Dermis blood vessel endothelial cell (primary cell): ENCODE measurements around the gene GABRA6. TPM values are rescaled to one million over a fixed set of nuclear protein-coding genes. Genes with fewer than 3 reads are reported as not detected.
"Not testable (repeated sequence)": the region's sequence is repeated elsewhere in the genome, so short reads cannot be mapped to it uniquely, and the experiment has no call there.

ENCODE experiments used
- DNase-seq: peaks from one replicate; pipeline ENCODE4 v3.0.0; 2010
- total RNA-seq: library from RNA; depleted of rRNA; stranded (reverse); fragments of >200 nt; gene quantifications from 2 replicates; pipeline ENCODE4 v1.2.3, GENCODE V29; 2014

Gene GABRA6
- total RNA-seq = not detected in 2 replicates

- DNase-seq = no peak
Observed at GRCh38 chr5:161685461-161685860, at the start of gene GABRA6. Gene GABRA6, plus strand, starts transcription at chr5:161685721. Its CDS starts 269 bp downstream, at chr5:161685990.

- no peak for DNase-seq
Observed at GRCh38 chr5:161637591-161637990, 47.9 kb upstream of the GABRA6 start.

- no peak for DNase-seq
Observed at GRCh38 chr5:161641444-161641843, 44.1 kb upstream of the GABRA6 start.

GRCh38 chr5:161645264-161645663 is 40.3 kb upstream of the GABRA6 start:
- no peak for DNase-seq

- not testable (repeated sequence) for DNase-seq
Observed at GRCh38 chr5:161651926-161652325, 33.6 kb upstream of the GABRA6 start.

- no peak for DNase-seq
Observed at GRCh38 chr5:161660806-161661205, 24.7 kb upstream of the GABRA6 start.

GRCh38 chr5:161663431-161663830 is 22.1 kb upstream of the GABRA6 start:
- DNase-seq = no peak

- no peak for DNase-seq
Observed at GRCh38 chr5:161676103-161676502, 9.4 kb upstream of the GABRA6 start.

GRCh38 chr5:161686149-161686548 is 628 bp downstream of the GABRA6 start:
- no peak for DNase-seq

GRCh38 chr5:161686881-161687280 is 1.4 kb downstream of the GABRA6 start:
- DNase-seq = no peak

GRCh38 chr5:161687316-161687715 is 1.8 kb downstream of the GABRA6 start:
- DNase-seq = no peak

- DNase-seq = no peak
Observed at GRCh38 chr5:161691911-161692310, 6.4 kb downstream of the GABRA6 start.

GRCh38 chr5:161697001-161697400 is 11.5 kb downstream of the GABRA6 start:
- no peak for DNase-seq

GRCh38 chr5:161700065-161700464 is 14.5 kb downstream of the GABRA6 start:
- no peak for DNase-seq

- no peak for DNase-seq
Observed at GRCh38 chr5:161703528-161703927, 18.0 kb downstream of the GABRA6 start.

- DNase-seq = no peak
Observed at GRCh38 chr5:161707382-161707781, 21.9 kb downstream of the GABRA6 start.

- DNase-seq = no peak
Observed at GRCh38 chr5:161709239-161709638, 23.7 kb downstream of the GABRA6 start.

GRCh38 chr5:161713042-161713441 is 27.5 kb downstream of the GABRA6 start:
- no peak for DNase-seq

GRCh38 chr5:161719157-161719556 is 33.6 kb downstream of the GABRA6 start:
- no peak for DNase-seq

- DNase-seq = no peak
Observed at GRCh38 chr5:161720460-161720859, 34.9 kb downstream of the GABRA6 start.

GRCh38 chr5:161734741-161735140 is 49.2 kb downstream of the GABRA6 start:
- no peak for DNase-seq

- no peak for DNase-seq
Observed at GRCh38 chr5:161740433-161740832, 54.9 kb downstream of the GABRA6 start.

GRCh38 chr5:161744276-161744675 is 58.8 kb downstream of the GABRA6 start:
- no peak for DNase-seq

GRCh38 chr5:161745392-161745791 is 59.9 kb downstream of the GABRA6 start:
- DNase-seq = no peak

- DNase-seq = no peak
Observed at GRCh38 chr5:161751265-161751664, 65.7 kb downstream of the GABRA6 start.
